ENCODE measurements around the gene ZBTB17. TPM values are rescaled to one million over a fixed set of nuclear protein-coding genes. Genes with fewer than 3 reads are reported as not detected.

Gene ZBTB17
- total and polyA plus RNA-seq, 5 donors = 22.1 to 27.0 (median 23.5) TPM

GRCh38 chr1:15937706-15938168, 38.2 kb downstream of the ZBTB17 start:
- 73% methylated on average over 14 of the region's 14 CpGs for WGBS

GRCh38 chr1:15937146-15937545, 38.8 kb downstream of the ZBTB17 start:
- ATAC-seq (no peak), DNase-seq (no peak)
- 80% methylated on average over 7 of the region's 7 CpGs for WGBS
- Histone ChIP-seq H3K4me3 (ENCODE audit: low read length) (no peak overlapping the region), H3K27ac (ENCODE audit: low read length) (no peak overlapping the region), H3K9me3 (ENCODE audit: control insufficient read depth, low read length) (no peaks in the 10 kb centered on the region), H3K4me1 (ENCODE audit: control insufficient read depth, insufficient read depth, low read length) (no peaks in the 10 kb centered on the region), H3K27me3 (ENCODE audit: control insufficient read depth, insufficient read depth) (no peaks in the 10 kb centered on the region)
- intact Hi-C loops (cut with DNase I) = no loop called here

More at GRCh38 chr1:15937706-15938168, 38.2 kb downstream of the ZBTB17 start:
- no peaks in the 10 kb centered on the region for H3K4me1 ChIP-seq (ENCODE audit: control insufficient read depth, insufficient read depth, low read length)
- H3K27ac ChIP-seq (ENCODE audit: low read length) = no peak overlapping the region
- intact Hi-C loops (cut with DNase I) = no loop called here
- DNase-seq (peak in 1 of 3 donors; percentile 55), ATAC-seq (no peak)
- no peaks in the 10 kb centered on the region for H3K9me3 ChIP-seq (ENCODE audit: control insufficient read depth, low read length)
- H3K27me3 ChIP-seq (ENCODE audit: control insufficient read depth, insufficient read depth) = no peaks in the 10 kb centered on the region
- no peak overlapping the region for H3K4me3 ChIP-seq (ENCODE audit: low read length)

GRCh38 chr1:15936025-15936424, 39.9 kb downstream of the ZBTB17 start:
- WGBS = 96% methylated on average over 10 of the region's 10 CpGs
- intact Hi-C loops (cut with DNase I) = no loop called here
- DNase-seq = peak in 1 of 3 donors; percentile 50
- Histone ChIP-seq H3K4me1 (ENCODE audit: control insufficient read depth, insufficient read depth, low read length) (no peaks in the 10 kb centered on the region), H3K27ac (ENCODE audit: low read length) (no peak overlapping the region), H3K9me3 (ENCODE audit: control insufficient read depth, low read length) (no peaks in the 10 kb centered on the region), H3K27me3 (ENCODE audit: control insufficient read depth, insufficient read depth) (no peaks in the 10 kb centered on the region), H3K4me3 (ENCODE audit: low read length) (no peak overlapping the region)
- ATAC-seq = no peak

- no peak overlapping the region for H3K4me3 ChIP-seq (ENCODE audit: low read length)
- no peak overlapping the region for H3K27ac ChIP-seq (ENCODE audit: low read length)
- no peaks in the 10 kb centered on the region for H3K4me1 ChIP-seq (ENCODE audit: control insufficient read depth, insufficient read depth, low read length)
- DNase-seq (no peak), ATAC-seq (no peak)
- no peaks in the 10 kb centered on the region for H3K9me3 ChIP-seq (ENCODE audit: control insufficient read depth, low read length)
- intact Hi-C loops (cut with DNase I) = no loop called here
- WGBS = 91% methylated on average over 29 of the region's 29 CpGs
- no peaks in the 10 kb centered on the region for H3K27me3 ChIP-seq (ENCODE audit: control insufficient read depth, insufficient read depth)
Observed at GRCh38 chr1:15935056-15935950, 40.6 kb downstream of the ZBTB17 start.

- Histone ChIP-seq H3K4me1 (ENCODE audit: control insufficient read depth, insufficient read depth, low read length) (no peaks in the 10 kb centered on the region), H3K27ac (ENCODE audit: low read length) (no peak overlapping the region), H3K4me3 (ENCODE audit: low read length) (no peak overlapping the region), H3K9me3 (ENCODE audit: control insufficient read depth, low read length) (no peaks in the 10 kb centered on the region), H3K27me3 (ENCODE audit: control insufficient read depth, insufficient read depth) (no peaks in the 10 kb centered on the region)
- no peak for ATAC-seq
- DNase-seq = no peak
- intact Hi-C loops (cut with DNase I) = no loop called here
- WGBS = 92% methylated on average over 42 of the region's 42 CpGs
Observed at GRCh38 chr1:15934211-15935055, 41.5 kb downstream of the ZBTB17 start.

GRCh38 chr1:15933684-15934083, 42.2 kb downstream of the ZBTB17 start:
- Histone ChIP-seq H3K4me1 (ENCODE audit: control insufficient read depth, insufficient read depth, low read length) (no peaks in the 10 kb centered on the region), H3K27ac (ENCODE audit: low read length) (no peak overlapping the region), H3K9me3 (ENCODE audit: control insufficient read depth, low read length) (no peaks in the 10 kb centered on the region), H3K4me3 (ENCODE audit: low read length) (no peak overlapping the region), H3K27me3 (ENCODE audit: control insufficient read depth, insufficient read depth) (no peaks in the 10 kb centered on the region)
- ATAC-seq (no peak), DNase-seq (no peak)
- intact Hi-C loops (cut with DNase I) = no loop called here
- WGBS = 75% methylated on average over 5 of the region's 5 CpGs

GRCh38 chr1:15932612-15933011, 43.3 kb downstream of the ZBTB17 start:
- no peaks in the 10 kb centered on the region for H3K9me3 ChIP-seq (ENCODE audit: control insufficient read depth, low read length)
- no peaks in the 10 kb centered on the region for H3K4me1 ChIP-seq (ENCODE audit: control insufficient read depth, insufficient read depth, low read length)
- no peak overlapping the region for H3K4me3 ChIP-seq (ENCODE audit: low read length)
- DNase-seq = no peak
- H3K27me3 ChIP-seq (ENCODE audit: control insufficient read depth, insufficient read depth) = no peaks in the 10 kb centered on the region
- intact Hi-C loops (cut with DNase I) = no loop called here
- 96% methylated on average over 9 of the region's 9 CpGs for WGBS
- no peak for ATAC-seq
- H3K27ac ChIP-seq (ENCODE audit: low read length) = no peak overlapping the region

GRCh38 chr1:15931884-15932283, 44.0 kb downstream of the ZBTB17 start:
- no peak for DNase-seq
- Histone ChIP-seq H3K27ac (ENCODE audit: low read length) (no peak overlapping the region), H3K9me3 (ENCODE audit: control insufficient read depth, low read length) (no peaks in the 10 kb centered on the region), H3K4me3 (ENCODE audit: low read length) (no peak overlapping the region), H3K4me1 (ENCODE audit: control insufficient read depth, insufficient read depth, low read length) (no peaks in the 10 kb centered on the region), H3K27me3 (ENCODE audit: control insufficient read depth, insufficient read depth) (no peaks in the 10 kb centered on the region)
- no peak for ATAC-seq
- intact Hi-C loops (cut with DNase I) = no loop called here
- WGBS = 97% methylated on average over 19 of the region's 19 CpGs

- H3K4me3 ChIP-seq (ENCODE audit: low read length) = no peak overlapping the region
- no peaks in the 10 kb centered on the region for H3K4me1 ChIP-seq (ENCODE audit: control insufficient read depth, insufficient read depth, low read length)
- 86% methylated on average over 11 of the region's 11 CpGs for WGBS
- intact Hi-C loops (cut with DNase I) = no loop called here
- no peaks in the 10 kb centered on the region for H3K9me3 ChIP-seq (ENCODE audit: control insufficient read depth, low read length)
- DNase-seq (no peak), ATAC-seq (no peak)
- H3K27me3 ChIP-seq (ENCODE audit: control insufficient read depth, insufficient read depth) = no peaks in the 10 kb centered on the region
- no peak overlapping the region for H3K27ac ChIP-seq (ENCODE audit: low read length)
Observed at GRCh38 chr1:15931401-15931800, 44.5 kb downstream of the ZBTB17 start.

GRCh38 chr1:15928971-15929965, 46.6 kb downstream of the ZBTB17 start:
- Histone ChIP-seq H3K4me3 (ENCODE audit: low read length) (no peak overlapping the region), H3K27me3 (ENCODE audit: control insufficient read depth, insufficient read depth) (no peaks in the 10 kb centered on the region), H3K9me3 (ENCODE audit: control insufficient read depth, low read length) (no peaks in the 10 kb centered on the region), H3K27ac (ENCODE audit: low read length) (no peak overlapping the region), H3K4me1 (ENCODE audit: control insufficient read depth, insufficient read depth, low read length) (no peaks in the 10 kb centered on the region)
- ATAC-seq (no peak), DNase-seq (no peak)
- 92% methylated on average over 17 of the region's 17 CpGs for WGBS
- intact Hi-C loops (cut with DNase I) = no loop called here
